IPS-NIHi11 (cell line): ENCODE results near the gene SLC35E3.
"Not testable (repeated sequence)": the region's sequence is repeated elsewhere in the genome, so short reads cannot be mapped to it uniquely, and the experiment has no call there.

ENCODE experiments used
- DNase-seq: peaks from one replicate; pipeline ENCODE4 v3.0.0; 2012; ENCODE audit warnings: mixed read lengths, low spot score

The SLC35E3 gene

DNA sequence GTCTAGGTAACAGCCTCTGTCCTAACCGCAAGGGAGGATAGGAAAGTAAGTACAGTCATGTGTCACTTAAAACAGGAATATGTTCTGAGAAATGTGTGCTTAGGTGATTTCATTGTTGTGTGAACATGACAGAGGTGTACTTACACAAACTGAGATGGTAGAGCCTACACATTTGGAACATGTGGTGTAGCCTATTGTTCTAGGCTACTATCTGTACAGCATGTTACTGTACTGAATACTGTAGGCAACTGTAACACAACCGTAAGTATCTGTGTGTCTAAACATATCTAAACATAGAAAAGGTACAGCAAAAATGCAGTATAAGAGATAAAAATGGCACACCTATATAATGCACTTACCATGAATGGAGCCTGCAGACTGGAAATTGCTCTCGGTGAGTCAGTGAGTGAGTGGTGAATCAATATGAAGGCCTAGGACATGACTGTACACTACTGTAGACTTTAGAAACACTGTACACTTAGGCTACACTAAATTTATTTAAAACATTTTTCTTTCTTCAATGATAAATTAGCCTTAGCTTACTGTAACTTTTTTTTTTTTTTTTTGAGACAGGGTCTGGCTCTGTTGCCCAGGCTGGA lies 48.8 kb downstream of the SLC35E3 start:
- no peak for DNase-seq

DNA sequence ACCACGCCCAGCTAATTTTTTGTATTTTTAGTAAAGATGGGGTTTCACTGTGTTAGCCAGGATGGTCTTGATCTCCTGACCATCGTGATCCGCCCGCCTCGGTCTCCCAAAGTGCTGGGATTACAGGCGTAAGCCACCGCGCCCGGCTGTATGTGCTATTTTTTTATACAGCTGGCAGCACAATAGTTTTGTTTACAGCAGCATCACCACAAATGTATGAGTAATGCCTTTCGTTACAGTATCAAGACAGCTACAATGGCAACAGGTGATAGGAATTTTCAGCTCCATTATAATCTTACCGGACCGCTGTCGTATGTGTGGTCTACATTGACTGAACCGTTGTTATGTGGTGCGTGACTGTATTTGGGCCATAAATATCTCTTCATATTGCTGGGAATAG lies 50.4 kb downstream of the SLC35E3 start:
- DNase-seq = no peak

DNA sequence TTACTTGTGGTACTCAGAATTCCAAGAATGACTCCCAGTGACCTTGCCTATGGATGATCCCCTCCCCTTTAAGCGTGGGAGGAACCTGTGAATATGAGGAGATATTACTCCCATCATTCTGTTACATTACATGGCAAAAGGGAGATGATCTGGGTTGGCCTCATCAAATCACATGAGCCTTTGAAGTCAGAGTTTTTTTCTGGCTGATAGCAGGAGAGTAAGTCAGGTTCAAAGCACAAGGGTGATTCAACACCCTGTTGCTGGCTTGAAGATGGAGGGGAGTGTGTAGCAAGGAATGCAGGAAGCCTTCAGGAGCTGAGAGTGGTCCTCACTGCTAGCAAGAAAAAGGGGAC lies 52.9 kb downstream of the SLC35E3 start:
- DNase-seq = no peak

DNA sequence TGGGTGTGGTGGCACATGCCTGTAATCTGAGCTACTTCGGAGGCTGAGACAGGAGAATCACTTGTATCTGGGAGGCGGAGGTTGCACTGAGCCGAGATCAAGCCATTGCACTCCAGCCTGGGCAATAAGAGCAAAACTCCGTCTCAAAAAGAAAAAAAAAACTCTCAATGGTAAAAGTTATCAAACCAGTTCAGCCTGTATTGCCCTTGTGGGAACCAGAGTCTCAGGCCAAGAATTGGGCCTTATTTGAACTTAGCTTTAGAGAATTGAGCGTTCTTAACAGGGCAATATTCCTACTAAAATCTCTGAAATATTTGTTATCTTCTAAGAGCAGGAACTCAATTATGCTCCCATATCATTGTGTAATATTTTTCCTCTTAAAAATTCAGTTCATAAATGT lies 54.3 kb downstream of the SLC35E3 start:
- DNase-seq = no peak

DNA sequence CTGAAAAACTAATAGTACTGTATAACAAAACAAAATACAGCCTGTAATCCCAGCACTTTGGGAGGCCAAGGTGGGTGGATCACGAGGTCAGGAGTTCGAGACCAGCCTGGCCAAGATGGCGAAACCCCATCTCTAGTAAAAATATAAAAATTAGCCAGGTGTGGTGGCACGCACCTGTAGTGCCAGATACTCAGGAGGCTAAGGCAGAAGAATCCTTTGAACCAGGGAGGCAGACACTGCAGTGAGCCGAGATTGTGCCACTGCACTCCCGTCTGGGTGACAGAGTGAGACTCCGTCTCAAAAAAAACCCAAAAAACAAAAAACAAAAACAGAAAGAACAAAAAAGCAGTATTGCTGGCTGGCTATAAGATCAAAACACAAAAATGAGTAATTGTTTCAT lies 55.1 kb downstream of the SLC35E3 start:
- not testable (repeated sequence) for DNase-seq

DNA sequence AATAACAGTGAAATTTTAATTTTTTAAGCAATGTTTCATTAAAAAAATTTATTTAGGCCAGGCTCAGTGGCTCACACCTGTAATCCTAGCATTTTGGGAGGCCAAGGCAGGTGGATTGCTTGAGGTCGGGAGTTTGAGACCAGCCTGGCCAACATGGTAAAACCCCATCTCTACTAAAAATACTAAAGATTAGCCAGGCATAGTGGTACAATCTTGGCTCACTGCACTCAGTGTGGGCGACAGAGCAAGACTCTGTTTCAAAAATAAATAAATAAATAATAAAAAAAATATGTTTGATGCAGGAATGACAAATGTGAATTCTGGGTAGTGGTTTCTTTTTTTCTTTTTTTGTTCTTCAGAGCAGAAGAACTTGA lies 56.4 kb downstream of the SLC35E3 start:
- not testable (repeated sequence) for DNase-seq

DNA sequence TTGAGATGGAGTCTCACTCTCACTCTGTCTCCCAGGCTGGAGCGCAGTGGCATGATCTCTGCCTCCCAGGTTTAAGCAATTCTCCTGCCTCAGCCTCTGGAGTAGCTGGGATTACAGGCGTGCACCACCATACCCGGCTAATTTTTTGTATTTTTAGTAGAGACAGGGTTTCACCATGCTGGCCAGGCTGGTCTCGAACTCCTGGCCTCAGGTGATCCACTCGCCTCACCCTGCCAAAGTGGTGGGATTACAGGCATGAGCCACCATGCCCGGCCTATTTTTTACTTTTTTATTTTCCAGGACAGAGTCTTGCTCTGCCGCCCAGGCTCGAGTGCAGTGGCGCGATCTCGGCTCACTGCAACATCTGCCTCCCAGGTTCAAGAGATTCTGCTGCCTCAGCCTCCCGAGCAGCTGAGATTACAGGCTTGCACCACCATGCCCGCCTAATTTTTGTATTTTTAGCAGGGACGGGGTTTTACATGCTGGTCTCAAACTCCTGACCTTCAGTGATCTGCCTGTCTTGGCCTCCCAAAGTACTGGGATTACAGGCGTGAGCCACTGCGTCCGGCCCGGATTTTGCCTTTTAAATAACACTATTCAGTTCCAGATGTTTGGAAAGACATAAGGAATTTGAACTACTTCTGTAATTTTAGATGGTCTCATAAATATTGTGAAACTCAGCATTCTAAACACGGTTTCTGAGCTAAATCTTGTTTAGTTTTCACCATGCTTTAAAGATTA lies 57.1 kb downstream of the SLC35E3 start:
- not testable (repeated sequence) for DNase-seq

DNA sequence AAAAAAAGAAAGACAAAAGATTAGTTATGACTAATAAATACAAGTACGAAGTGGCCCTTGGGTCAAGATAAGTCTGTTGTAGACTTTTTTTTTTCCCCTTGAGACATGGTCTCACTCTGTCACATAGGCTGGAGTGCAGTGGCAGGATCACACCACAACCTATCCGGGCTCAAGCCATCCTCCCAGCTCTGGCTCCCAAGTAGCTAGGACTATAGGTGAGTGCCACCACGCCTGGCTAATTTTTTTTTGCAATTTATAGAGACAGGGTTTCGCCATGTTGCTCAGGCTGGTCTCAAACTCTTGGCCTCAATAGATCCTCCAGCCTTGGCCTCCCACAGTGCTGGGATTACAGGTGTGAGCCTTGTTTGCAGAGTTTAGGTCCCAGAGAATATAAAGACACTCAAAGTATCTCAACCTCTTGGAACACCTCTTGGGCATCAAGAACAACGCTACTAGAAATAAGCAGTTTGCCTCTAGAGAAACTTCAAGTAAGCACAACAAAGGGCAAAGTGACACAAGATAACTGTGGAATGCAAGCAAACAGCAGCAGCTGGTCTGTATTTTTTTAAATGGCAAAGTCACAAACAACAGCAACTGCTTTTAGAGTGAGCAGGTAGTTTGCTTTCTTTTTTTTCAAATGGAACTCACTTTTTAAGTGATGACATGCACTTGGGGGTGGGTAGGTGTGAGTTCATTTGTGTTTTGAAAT lies 58.1 kb downstream of the SLC35E3 start:
- DNase-seq = no peak

DNA sequence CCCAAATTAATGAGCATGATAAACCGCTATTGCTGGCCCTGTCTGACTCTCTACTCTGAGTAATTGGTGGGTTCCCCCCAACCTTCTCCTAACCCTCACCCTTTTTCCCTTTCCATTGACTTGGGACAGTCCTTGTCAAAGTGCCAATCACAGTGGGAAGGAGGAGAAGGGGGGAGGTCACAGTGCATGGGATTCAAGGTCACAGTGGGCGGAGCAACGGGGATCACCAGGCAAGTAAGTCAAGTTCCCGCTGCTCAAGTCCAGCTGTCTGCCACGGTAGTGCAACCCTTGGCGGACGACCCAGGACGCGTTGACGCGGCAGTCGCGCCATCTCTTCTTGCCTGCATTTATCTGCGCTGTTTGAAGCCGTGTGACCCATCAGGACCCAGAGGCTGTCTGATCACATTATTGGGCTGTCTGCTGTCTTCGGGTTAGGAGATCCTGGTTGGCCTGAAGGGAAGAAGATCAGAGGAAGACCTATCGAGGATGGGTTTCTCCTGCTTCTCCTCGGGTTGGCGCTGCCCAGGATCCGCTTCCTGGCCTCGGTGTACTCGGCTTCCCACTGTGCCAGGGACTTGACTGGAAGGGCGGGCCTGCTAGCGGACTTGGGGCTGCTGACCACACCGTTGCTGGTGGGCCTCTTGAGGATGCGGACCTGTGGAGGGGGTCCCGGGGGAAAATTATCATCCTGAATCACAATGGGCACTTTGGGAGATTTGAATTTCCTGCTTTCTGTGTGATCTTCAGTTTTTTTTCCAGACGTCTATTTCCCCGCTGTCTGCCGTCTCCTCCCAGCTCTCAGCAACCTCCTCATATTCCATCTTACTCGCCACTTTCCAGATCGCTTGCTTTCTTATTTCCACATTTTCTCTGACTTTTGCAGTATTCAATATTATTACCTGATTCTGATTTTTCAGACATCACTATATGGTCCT lies 58.9 kb downstream of the SLC35E3 start:
- DNase-seq = peak; percentile 13

DNA sequence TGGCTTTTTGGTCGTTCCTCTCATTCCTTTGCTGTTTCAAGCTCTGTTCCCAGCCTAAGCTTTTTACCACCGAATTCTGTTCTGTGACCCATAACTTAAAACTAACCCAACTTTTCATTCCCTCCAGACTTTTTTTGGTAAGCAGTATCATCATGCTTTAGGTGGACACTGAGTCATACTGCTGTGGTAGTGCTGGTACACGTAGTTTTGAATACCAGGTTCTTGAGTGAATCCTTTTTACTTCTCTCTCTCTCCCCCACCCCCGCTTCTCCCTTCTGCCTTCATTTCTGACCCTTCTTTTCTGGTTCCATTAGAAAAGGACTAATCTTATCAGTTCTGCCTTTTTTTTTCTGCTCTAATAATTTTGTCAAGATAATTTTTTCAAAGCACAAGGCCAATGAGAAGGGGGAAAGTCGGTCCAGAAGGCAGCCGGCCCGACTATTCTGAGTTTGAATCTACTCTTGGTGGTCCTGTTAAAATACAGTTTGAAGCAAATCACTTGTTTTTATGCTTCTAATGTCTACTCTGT lies 59.7 kb downstream of the SLC35E3 start:
- no peak for DNase-seq

DNA sequence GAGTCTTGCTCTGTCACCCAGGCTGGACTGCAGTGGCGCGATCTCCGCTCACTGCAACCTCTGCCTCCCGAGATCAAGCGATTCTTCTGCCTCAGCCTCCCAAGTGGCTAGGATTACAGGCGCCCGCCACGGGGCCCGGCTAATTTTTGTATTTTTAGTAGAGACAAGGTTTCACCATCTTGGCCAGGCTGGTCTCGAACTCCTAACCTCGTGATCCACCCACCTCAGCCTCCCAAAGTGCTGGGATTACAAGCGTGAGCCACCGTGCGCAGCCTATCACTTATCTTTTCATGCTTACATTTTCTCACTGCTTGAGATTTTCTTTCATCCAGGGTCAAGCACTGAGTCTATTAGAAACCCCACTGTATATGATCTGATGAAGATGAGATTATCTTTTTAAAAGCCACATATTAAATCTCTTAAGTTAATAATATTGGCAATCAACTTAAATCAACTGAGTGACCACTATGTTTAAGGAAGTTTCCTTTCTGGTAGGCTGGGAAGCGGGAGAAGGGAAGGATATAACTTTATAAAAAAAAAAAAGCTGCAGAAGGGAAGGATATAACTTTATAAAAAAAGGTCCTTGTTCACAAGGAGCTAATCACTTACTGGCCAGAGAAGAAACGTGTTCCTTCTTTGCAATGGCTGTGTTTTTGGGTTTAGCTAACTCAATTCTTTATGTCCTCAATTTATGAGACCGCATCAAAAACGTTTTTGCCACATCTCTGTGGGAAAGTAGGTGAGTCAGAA lies 60.7 kb downstream of the SLC35E3 start:
- no peak for DNase-seq

DNA sequence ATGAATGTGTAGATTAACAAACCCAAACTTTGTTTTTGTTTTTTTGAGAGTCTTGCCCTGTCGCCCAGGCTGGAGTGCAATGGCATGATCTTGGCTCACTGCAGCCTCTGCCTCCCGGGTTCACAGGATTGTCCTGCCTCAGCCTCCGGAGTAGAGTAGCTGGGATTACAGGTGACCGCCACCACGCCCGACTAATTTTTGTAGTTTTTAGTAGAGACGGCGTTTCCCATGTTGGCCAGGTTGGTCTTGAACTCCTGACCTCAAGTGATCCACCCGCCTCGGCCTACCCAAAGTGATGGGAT lies 61.2 kb downstream of the SLC35E3 start:
- DNase-seq = not testable (repeated sequence)

DNA sequence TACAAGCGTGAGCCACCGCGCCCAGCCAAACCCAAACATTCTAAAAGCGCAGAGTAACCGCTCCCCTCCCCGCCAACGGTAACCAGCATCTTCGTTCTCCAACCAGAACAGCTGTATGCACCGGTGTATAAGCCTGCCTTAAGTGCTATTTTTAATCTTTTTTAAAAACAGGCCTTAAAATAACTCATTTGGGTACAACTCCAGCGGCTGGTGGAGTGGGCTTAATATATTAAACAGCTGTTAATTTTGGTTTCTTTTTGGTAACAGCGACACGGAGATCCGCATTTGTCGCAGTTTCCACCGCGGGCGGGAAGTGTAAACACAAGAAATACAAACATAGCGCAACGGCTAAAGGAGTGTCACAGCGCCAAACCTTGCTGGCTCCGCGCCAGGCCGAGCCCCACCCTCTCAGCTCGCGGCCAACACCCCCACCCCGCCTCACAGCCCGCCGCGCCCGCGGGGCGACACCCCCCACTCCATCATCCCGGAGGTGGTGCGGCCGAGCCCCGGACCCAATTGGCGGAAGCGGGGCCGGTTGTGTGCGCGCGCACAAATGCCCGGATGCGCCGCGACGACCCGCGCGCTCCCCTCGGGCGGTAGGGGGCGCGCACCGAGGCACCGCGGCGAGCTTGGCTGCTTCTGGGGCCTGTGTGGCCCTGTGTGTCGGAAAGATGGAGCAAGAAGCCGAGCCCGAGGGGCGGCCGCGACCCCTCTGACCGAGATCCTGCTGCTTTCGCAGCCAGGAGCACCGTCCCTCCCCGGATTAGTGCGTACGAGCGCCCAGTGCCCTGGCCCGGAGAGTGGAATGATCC lies 61.8 kb downstream of the SLC35E3 start, which contains the start of gene MDM2:
Gene MDM2, plus strand, starts transcription at position 602 of the 812 bp plus-strand sequence. CDS start 301 bp downstream, outside the sequence.
- DNase-seq = peak; percentile 98

DNA sequence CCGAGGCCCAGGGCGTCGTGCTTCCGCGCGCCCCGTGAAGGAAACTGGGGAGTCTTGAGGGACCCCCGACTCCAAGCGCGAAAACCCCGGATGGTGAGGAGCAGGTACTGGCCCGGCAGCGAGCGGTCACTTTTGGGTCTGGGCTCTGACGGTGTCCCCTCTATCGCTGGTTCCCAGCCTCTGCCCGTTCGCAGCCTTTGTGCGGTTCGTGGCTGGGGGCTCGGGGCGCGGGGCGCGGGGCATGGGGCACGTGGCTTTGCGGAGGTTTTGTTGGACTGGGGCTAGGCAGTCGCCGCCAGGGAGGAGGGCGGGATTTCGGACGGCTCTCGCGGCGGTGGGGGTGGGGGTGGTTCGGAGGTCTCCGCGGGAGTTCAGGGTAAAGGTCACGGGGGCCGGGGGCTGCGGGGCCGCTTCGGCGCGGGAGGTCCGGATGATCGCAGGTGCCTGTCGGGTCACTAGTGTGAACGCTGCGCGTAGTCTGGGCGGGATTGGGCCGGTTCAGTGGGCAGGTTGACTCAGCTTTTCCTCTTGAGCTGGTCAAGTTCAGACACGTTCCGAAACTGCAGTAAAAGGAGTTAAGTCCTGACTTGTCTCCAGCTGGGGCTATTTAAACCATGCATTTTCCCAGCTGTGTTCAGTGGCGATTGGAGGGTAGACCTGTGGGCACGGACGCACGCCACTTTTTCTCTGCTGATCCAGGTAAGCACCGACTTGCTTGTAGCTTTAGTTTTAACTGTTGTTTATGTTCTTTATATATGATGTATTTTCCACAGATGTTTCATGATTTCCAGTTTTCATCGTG lies 62.6 kb downstream of the SLC35E3 start:
- peak; percentile 78 for DNase-seq

DNA sequence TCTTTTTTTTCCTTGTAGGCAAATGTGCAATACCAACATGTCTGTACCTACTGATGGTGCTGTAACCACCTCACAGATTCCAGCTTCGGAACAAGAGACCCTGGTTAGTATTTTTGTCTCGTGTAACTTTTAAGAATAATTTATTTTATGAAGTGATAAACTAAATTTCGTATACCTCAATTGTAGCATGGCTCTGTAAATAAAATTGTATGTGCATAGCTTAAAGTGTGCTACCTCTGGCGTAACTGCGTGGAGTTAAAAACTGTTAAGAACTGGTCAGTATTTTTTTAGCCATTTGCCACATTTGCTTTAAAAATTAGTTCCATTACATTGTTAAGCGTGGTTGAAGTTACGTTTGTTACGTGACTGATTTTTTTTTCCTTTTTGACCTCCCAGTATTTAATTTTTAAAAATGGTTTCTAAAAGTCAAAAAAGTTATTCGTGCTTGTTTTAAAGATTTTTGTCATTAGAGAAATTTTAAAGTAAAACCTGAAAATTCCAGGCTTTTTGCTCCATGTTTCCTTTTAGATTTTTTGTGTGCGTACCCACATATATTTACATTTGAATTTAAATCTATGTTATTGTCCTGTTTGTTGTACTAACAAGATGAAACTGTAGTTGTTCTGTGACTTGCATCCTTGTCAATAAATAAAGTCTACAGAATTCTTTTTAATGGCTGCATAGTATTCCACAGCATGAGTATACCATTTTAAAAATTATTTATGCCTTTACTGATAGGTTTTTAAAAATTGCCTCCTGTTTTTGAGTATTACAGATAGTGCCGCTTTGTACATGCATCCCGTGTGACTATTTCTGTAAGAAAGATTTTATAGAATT lies 63.4 kb downstream of the SLC35E3 start:
- no peak for DNase-seq

DNA sequence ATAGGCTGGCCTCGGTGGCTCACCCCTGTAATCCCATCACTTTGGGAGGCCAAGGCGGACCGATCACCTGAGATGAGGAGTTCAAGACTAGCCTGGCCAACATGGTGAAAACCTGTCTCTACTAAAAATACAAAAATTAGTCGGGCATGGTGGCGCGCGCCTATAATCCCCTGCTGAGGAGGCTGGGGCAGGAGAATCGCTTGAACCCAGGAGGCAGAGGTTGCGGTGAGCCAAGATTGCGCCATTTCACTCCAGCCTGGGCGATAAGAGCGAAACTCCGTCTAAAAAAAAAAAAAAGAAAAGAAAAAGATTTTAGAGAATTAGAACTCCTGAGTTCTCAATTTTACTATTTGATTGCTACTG lies 64.0 kb downstream of the SLC35E3 start:
- DNase-seq = not testable (repeated sequence)

DNA sequence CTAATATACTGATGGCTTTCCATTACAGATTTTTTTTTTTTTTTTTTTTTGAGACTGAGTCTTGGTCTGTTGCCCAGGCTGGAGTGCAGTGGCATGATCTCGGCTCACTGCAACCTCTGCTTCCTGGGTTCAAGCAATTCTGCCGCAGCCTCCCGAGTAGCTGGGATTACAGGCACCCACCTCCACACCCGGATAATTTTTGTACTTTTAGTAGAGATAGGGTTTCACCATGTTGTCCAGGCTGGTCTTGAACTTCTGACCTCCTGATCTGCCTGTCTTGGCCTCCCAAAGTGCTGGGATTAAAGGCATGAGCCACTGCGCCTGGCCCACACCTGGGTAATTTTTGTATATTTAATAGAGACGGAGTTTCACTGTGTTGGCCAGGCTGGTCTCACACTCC lies 65.6 kb downstream of the SLC35E3 start:
- not testable (repeated sequence) for DNase-seq

DNA sequence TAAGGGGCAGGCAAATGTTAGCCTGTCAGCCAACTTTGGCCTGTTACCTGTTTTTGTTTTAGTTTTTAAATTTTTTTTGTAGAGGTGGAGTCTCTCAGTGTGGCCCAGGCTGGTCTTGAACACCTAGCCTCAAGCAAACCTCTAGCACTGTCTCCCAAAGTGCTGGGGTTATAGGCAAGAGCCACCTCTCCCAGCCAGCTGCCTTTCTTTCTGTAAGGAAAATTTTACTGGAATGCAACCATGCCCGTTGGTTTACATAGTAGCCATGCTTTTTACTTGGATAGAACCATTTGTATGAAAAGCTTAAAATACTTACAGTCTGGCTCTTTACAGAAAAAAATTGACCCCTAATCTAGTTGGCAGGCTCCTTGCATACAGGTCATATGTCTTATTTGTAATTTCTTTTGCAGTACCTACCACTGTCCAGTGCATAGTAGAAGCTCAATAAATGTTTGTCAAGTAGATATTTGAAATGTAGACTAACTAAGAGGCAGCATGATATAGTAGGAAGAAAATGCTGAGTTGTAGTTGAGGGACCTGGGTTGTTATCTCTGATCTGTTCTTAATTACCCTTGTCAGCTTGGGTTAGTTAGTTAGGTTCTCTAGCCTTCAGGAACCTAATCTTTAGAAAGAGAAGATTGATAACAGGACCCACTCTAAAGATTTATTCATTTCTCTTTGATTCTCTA lies 66.7 kb downstream of the SLC35E3 start:
- DNase-seq = no peak
